Vagina (tissue), 2 donors: ENCODE measurements around the gene KCNH2.

Experiments
- CTCF ChIP-seq, 3 experiments: fragments of 450-650 bp in 2 of 3; fragments of 200-600 bp in 1 of 3; sonication (generic) in 1 of 3; IDR thresholded peaks; one replicate each; pipeline ENCODE4 v1.5.1; 2017 to 2019; ENCODE audit warnings: antibody characterized with exemption in 3 of 3, mild to moderate bottlenecking in 2 of 3, moderate library complexity in 2 of 3
- POLR2A ChIP-seq, 2 donors: fragments of 450-650 bp; IDR thresholded peaks; one replicate each; pipeline ENCODE4 v1.6.1; 2017; ENCODE audit warnings: antibody characterized with exemption in 2 of 2, mild to moderate bottlenecking in 2 of 2, moderate library complexity in 2 of 2
- POLR2AphosphoS5 ChIP-seq, 2 donors: sonication (generic); formaldehyde crosslinking; IDR thresholded peaks; one replicate each; pipeline ENCODE4 v1.9.0; 2017; ENCODE audit warnings: antibody characterized with exemption in 2 of 2, mild to moderate bottlenecking in 2 of 2, low read depth in 1 of 2; ENCODE audit not compliant: insufficient read depth in 1 of 2

- TF ChIP-seq POLR2A (IDR thresholded peaks at IDR 0.05) (no peak), CTCF (IDR thresholded peaks at IDR 0.05) (no peak), POLR2AphosphoS5 (IDR thresholded peaks at IDR 0.05; ENCODE audit: insufficient read depth in 1 of 2, low read depth in 1 of 2) (peak in 1 of 2 donors; percentile 11)
Measured at GRCh38 chr7:150945853-150946420, 32.2 kb downstream of the KCNH2 start.
